IMR-90 (cell line): ENCODE results near the gene SYNRG. TPM values are rescaled to one million over a fixed set of nuclear protein-coding genes. Genes with fewer than 3 reads are reported as not detected.
A peak's percentile ranks its signal among the peaks of the same experiment; 100 is the strongest.

Source experiments
- ATAC-seq: fragments of 200-7000 bp; cut with Tn5 transposase; 2 replicates; pipeline ENCODE4 v1.9.1; 2020; ENCODE audit warnings: low read depth, mild to moderate bottlenecking, moderate library complexity
- BruUV-seq: library from RNA; stranded (reverse); fragments of 400-500 nt; replicated peaks from 2 replicates; lab custom pipeline; 2021; lab: Mats Ljungman, UMichigan
- CTCF ChIA-PET: fragments of 300-600 bp; formaldehyde crosslinking; extraction: SDS; loops from one replicate; lab custom pipeline; 2021; ENCODE audit warnings: antibody characterized with exemption; lab: Yijun Ruan, JAX
- POLR2A ChIA-PET: fragments of 300-600 bp; sonication (Branson Sonifier 250); formaldehyde crosslinking; loops from one replicate; lab custom pipeline; 2022; ENCODE audit warnings: antibody characterized with exemption; ENCODE audit not compliant: unreplicated experiment; lab: Charles Lee
- DNase-seq: peaks from one replicate; pipeline ENCODE4 v3.0.0; 2013
- H2AFZ ChIP-seq: replicated peaks from 2 replicates; pipeline ENCODE3; 2013; ENCODE audit warnings: low read length, mild to moderate bottlenecking; ENCODE audit not compliant: poor library complexity
- H2AK5ac ChIP-seq: 2 replicates; pipeline ENCODE4 v1.6.1; 2013; ENCODE audit warnings: low read depth, low read length, inconsistent platforms
- H2AK9ac ChIP-seq: replicated peaks from 2 replicates; pipeline ENCODE3; 2013; ENCODE audit warnings: mild to moderate bottlenecking, low read depth, low read length, moderate library complexity; ENCODE audit not compliant: poor library complexity
- H2BK120ac ChIP-seq: 2 replicates; pipeline ENCODE4 v1.6.1; 2013; ENCODE audit warnings: low read depth, low read length, inconsistent platforms
- H2BK15ac ChIP-seq: 3 replicates; pipeline ENCODE4 v1.6.1; 2013; ENCODE audit warnings: low read depth, low read length, inconsistent platforms
- H2BK20ac ChIP-seq: 2 replicates; pipeline ENCODE4 v1.6.1; 2013; ENCODE audit warnings: low read depth, mild to moderate bottlenecking, inconsistent platforms, low read length, moderate library complexity
- H2BK5ac ChIP-seq: 2 replicates; pipeline ENCODE4 v1.6.1; 2013; ENCODE audit warnings: mild to moderate bottlenecking, low read depth, low read length, inconsistent platforms; ENCODE audit not compliant: poor library complexity, severe bottlenecking
- H3K14ac ChIP-seq: replicated peaks from 2 replicates; pipeline ENCODE4 v1.6.1; 2013; ENCODE audit warnings: low read depth, low read length, inconsistent platforms
- H3K18ac ChIP-seq: 2 replicates; pipeline ENCODE4 v1.6.1; 2013; ENCODE audit warnings: low read depth, low read length, control low read depth
- H3K23ac ChIP-seq: 2 replicates; pipeline ENCODE4 v1.6.1; 2013; ENCODE audit warnings: low read depth, low read length, inconsistent platforms
- H3K27ac ChIP-seq: 2 replicates; pipeline ENCODE4 v1.5.1; 2013; ENCODE audit warnings: mild to moderate bottlenecking, control low read depth, low read length; ENCODE audit not compliant: insufficient read depth
- H3K27me3 ChIP-seq: 2 replicates; pipeline ENCODE4 v1.6.1; 2013; ENCODE audit warnings: low read length; ENCODE audit not compliant: control insufficient read depth, insufficient read depth
- H3K36me3 ChIP-seq: 2 replicates; pipeline ENCODE4 v1.6.1; 2013; ENCODE audit warnings: low read length, mixed read lengths; ENCODE audit not compliant: control insufficient read depth, insufficient read depth
- H3K4ac ChIP-seq: 2 replicates; pipeline ENCODE4 v1.6.1; 2013; ENCODE audit warnings: low read depth, low read length, inconsistent platforms
- H3K4me1 ChIP-seq: 2 replicates; pipeline ENCODE4 v1.6.1; 2013; ENCODE audit warnings: low read length, mixed read lengths; ENCODE audit not compliant: control insufficient read depth, insufficient read depth
- H3K4me2 ChIP-seq: 2 replicates; pipeline ENCODE4 v1.6.1; 2013; ENCODE audit warnings: low read depth, mild to moderate bottlenecking, control low read depth, low read length, moderate library complexity
- H3K4me3 ChIP-seq: 2 replicates; pipeline ENCODE4 v1.5.1; 2013; ENCODE audit warnings: low read depth, mild to moderate bottlenecking, control low read depth, low read length, moderate library complexity; ENCODE audit not compliant: insufficient read depth
- H3K56ac ChIP-seq: 2 replicates; pipeline ENCODE4 v1.6.1; 2013; ENCODE audit warnings: low read length, inconsistent platforms; ENCODE audit not compliant: insufficient read depth; ENCODE audit errors: extremely low read depth
- H3K79me1 ChIP-seq, 2 experiments: 2 replicates each; pipeline ENCODE4 v1.6.1; 2013; ENCODE audit warnings: low read length in 2 of 2, inconsistent platforms in 1 of 2, low read depth in 1 of 2
- H3K9ac ChIP-seq: 2 replicates; pipeline ENCODE4 v1.6.1; 2013; ENCODE audit warnings: low read depth, low read length, control low read depth
- H3K9me1 ChIP-seq: 2 replicates; pipeline ENCODE4 v1.6.1; 2013; ENCODE audit warnings: low read length, inconsistent platforms; ENCODE audit not compliant: insufficient read depth
- H3K9me3 ChIP-seq: 2 replicates; pipeline ENCODE4 v1.6.1; 2013; ENCODE audit warnings: low read length; ENCODE audit not compliant: control insufficient read depth, insufficient read depth
- H4K20me1 ChIP-seq: 2 replicates; pipeline ENCODE4 v1.6.1; 2013; ENCODE audit warnings: low read length, inconsistent platforms; ENCODE audit not compliant: insufficient read depth
- H4K5ac ChIP-seq: 2 replicates; pipeline ENCODE4 v1.6.1; 2013; ENCODE audit warnings: mild to moderate bottlenecking, low read depth, low read length, control low read depth
- H4K8ac ChIP-seq, 2 experiments: 2 replicates each; pipeline ENCODE4 v1.6.1; 2013; ENCODE audit warnings: low read depth in 2 of 2, low read length in 2 of 2, control low read depth in 1 of 2, inconsistent platforms in 1 of 2
- H4K91ac ChIP-seq: 2 replicates; pipeline ENCODE4 v1.6.1; 2013; ENCODE audit warnings: low read depth, low read length, inconsistent platforms; ENCODE audit not compliant: insufficient read depth
- CEBPB ChIP-seq: IDR thresholded peaks from 2 replicates; pipeline ENCODE4 v1.6.1; 2012; ENCODE audit warnings: low read depth, low read length, improper control_type of control experiment
- FOS ChIP-seq: fragments of 150-350 bp; IDR thresholded peaks from 2 replicates; pipeline ENCODE4 v1.6.1; 2016; ENCODE audit warnings: low read depth, low read length
- MAFK ChIP-seq: IDR thresholded peaks from 2 replicates; pipeline ENCODE4 v1.6.1; 2012; ENCODE audit warnings: low read depth, low read length, improper control_type of control experiment
- WGBS, 2 experiments: methylation state at CpG; one replicate each; pipeline versions ENCODE4 v1.1.5 to v1.1.7; 2013; ENCODE audit warnings: missing lambda C conversion rate in 2 of 2; ENCODE audit not compliant: insufficient read length in 1 of 2; ENCODE audit errors: extremely low coverage in 2 of 2; 5-methylcytosine and 5-hydroxymethylcytosine counted together
- dilution Hi-C: fragments of 300-500 bp; cut with HindIII; formaldehyde crosslinking; loops from one replicate; pipeline ENCODE4 v1.14.3; 2018; ENCODE audit warnings: low sequenced_read_pairs; ENCODE audit not compliant: unreplicated experiment
- in situ Hi-C: fragments of 300-500 bp; cut with MboI; formaldehyde crosslinking; loops from 3 replicates; pipeline ENCODE4 v1.14.3; 2019; ENCODE audit warnings: low sequenced_read_pairs, inconsistent platforms, mixed read lengths
- intact Hi-C: fragments of 100-400 bp; cut with micrococcal nuclease; formaldehyde crosslinking; loops from 2 replicates; pipeline ENCODE4 v1.10.0; 2022
- polyA plus RNA-seq, 3 experiments: library from polyadenylated mRNA; depleted of rRNA; stranded (reverse); fragments of >200 nt; gene quantifications; 2 replicates each; pipeline ENCODE4 v1.2.3, GENCODE V29; 2012; ENCODE audit warnings: low replicate concordance in 1 of 3
- total RNA-seq: library from RNA; depleted of rRNA; stranded (reverse); fragments of >200 nt; gene quantifications from 2 replicates; pipeline ENCODE4 v1.2.3, GENCODE V29; 2012

SYNRG gene
- total and polyA plus RNA-seq, 2 of the 4 experiments (the other 2 are of a cell fraction), result 11.7 to 15.2 TPM

DNA sequence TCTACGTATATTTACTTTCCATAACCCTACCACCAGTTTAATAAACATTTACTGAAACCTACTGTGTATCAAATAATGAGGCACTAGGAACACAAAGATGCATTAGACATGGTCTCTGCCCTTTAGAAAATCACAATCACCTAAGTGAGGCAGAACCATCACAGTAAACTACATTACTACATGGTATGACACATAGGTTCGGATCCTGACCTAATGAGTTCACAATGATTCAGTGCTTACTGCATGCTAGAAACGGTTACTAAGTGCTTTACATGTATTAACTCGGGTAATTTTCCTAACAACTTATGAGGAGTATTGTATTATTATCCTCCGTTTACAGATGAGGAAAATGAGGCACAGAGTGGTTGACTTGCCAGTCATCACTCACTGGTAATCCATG, 5.2 kb upstream of the SYNRG start:
- Histone ChIP-seq H3K36me3 (peaks cover 24% of the 10 kb centered on the region), H3K9ac (no peak overlapping the region), H3K27ac (no peak overlapping the region), H2AK9ac (no peak overlapping the region), H3K4me3 (no peak overlapping the region), H4K20me1 (no peaks in the 10 kb centered on the region), H2AK5ac (no peak overlapping the region; the same call in 1 of the 2 replicates), H3K9me3 (no peaks in the 10 kb centered on the region), H2BK120ac (peak overlapping the region; percentile 36; the same call in 1 of the 2 replicates), H2BK15ac (no peak overlapping the region), H3K9me1 (peaks cover 11% of the 10 kb centered on the region), H4K91ac (no peak overlapping the region), H3K23ac (peak overlapping the region; percentile 76; the same call in 1 of the 2 replicates), H4K8ac (peak overlapping the region in 1 of 2 experiments; percentile 57; a peak in 2 of 4 replicates), H2BK20ac (no peak overlapping the region; the same call in 1 of the 2 replicates), H2AFZ (no peak overlapping the region), H3K4ac (peak overlapping the region; percentile 70; the same call in 1 of the 2 replicates), H3K56ac (no peak overlapping the region), H3K27me3 (no peaks in the 10 kb centered on the region), H4K5ac (no peak overlapping the region; the same call in 1 of the 2 replicates), H3K14ac (peak overlapping the region; percentile 90), H2BK5ac (peak overlapping the region; percentile 91), H3K4me1 (peaks cover 2% of the 10 kb centered on the region), H3K79me1 (peaks cover 0 to 20% of the 10 kb centered on the region in 2 experiments; a peak in 3 of 4 replicates), H3K4me2 (peak overlapping the region; percentile 71; the same call in 1 of the 2 replicates), H3K18ac (peak overlapping the region; percentile 80; the same call in 1 of the 2 replicates)
- dilution Hi-C loops (no loop called here), intact Hi-C loops (no loop called here), in situ Hi-C loops (no loop called here)
- BruUV-seq, result no TSS peak
- DNase-seq (peak; percentile 93), ATAC-seq (peak; percentile 64)
- no CpG with 5 or more reads among the region's 5 CpGs for WGBS, 2 experiments
- TF ChIP-seq MAFK (no peak), CEBPB (peak; percentile 64; the same call in 1 of the 2 replicates), FOS (peak; percentile 87)
- ChIA-PET POLR2A (no interaction called here), CTCF (no interaction called here)
